IMR-90 (cell line): ENCODE measurements around the gene SETD2. TPM values are rescaled to one million over a fixed set of nuclear protein-coding genes. Genes with fewer than 3 reads are reported as not detected.

Experiments
- ATAC-seq: fragments of 200-7000 bp; cut with Tn5 transposase; 2 replicates; pipeline ENCODE4 v1.9.1; 2020; ENCODE audit warnings: low read depth, mild to moderate bottlenecking, moderate library complexity
- BruUV-seq: library from RNA; stranded (reverse); fragments of 400-500 nt; replicated peaks from 2 replicates; lab custom pipeline; 2021; lab: Mats Ljungman, UMichigan
- CTCF ChIA-PET: fragments of 300-600 bp; formaldehyde crosslinking; extraction: SDS; loops from one replicate; lab custom pipeline; 2021; ENCODE audit warnings: antibody characterized with exemption; lab: Yijun Ruan, JAX
- POLR2A ChIA-PET: fragments of 300-600 bp; sonication (Branson Sonifier 250); formaldehyde crosslinking; loops from one replicate; lab custom pipeline; 2022; ENCODE audit warnings: antibody characterized with exemption; ENCODE audit not compliant: unreplicated experiment; lab: Charles Lee
- DNase-seq: peaks from one replicate; pipeline ENCODE4 v3.0.0; 2013
- H2AFZ ChIP-seq: replicated peaks from 2 replicates; pipeline ENCODE3; 2013; ENCODE audit warnings: low read length, mild to moderate bottlenecking; ENCODE audit not compliant: poor library complexity
- H2AK5ac ChIP-seq: 2 replicates; pipeline ENCODE4 v1.6.1; 2013; ENCODE audit warnings: low read depth, low read length, inconsistent platforms
- H2AK9ac ChIP-seq: replicated peaks from 2 replicates; pipeline ENCODE3; 2013; ENCODE audit warnings: mild to moderate bottlenecking, low read depth, low read length, moderate library complexity; ENCODE audit not compliant: poor library complexity
- H2BK120ac ChIP-seq: 2 replicates; pipeline ENCODE4 v1.6.1; 2013; ENCODE audit warnings: low read depth, low read length, inconsistent platforms
- H2BK15ac ChIP-seq: 3 replicates; pipeline ENCODE4 v1.6.1; 2013; ENCODE audit warnings: low read depth, low read length, inconsistent platforms
- H2BK20ac ChIP-seq: 2 replicates; pipeline ENCODE4 v1.6.1; 2013; ENCODE audit warnings: low read depth, mild to moderate bottlenecking, inconsistent platforms, low read length, moderate library complexity
- H2BK5ac ChIP-seq: 2 replicates; pipeline ENCODE4 v1.6.1; 2013; ENCODE audit warnings: mild to moderate bottlenecking, low read depth, low read length, inconsistent platforms; ENCODE audit not compliant: poor library complexity, severe bottlenecking
- H3K14ac ChIP-seq: replicated peaks from 2 replicates; pipeline ENCODE4 v1.6.1; 2013; ENCODE audit warnings: low read depth, low read length, inconsistent platforms
- H3K18ac ChIP-seq: 2 replicates; pipeline ENCODE4 v1.6.1; 2013; ENCODE audit warnings: low read depth, low read length, control low read depth
- H3K23ac ChIP-seq: 2 replicates; pipeline ENCODE4 v1.6.1; 2013; ENCODE audit warnings: low read depth, low read length, inconsistent platforms
- H3K27ac ChIP-seq: 2 replicates; pipeline ENCODE4 v1.5.1; 2013; ENCODE audit warnings: mild to moderate bottlenecking, control low read depth, low read length; ENCODE audit not compliant: insufficient read depth
- H3K27me3 ChIP-seq: 2 replicates; pipeline ENCODE4 v1.6.1; 2013; ENCODE audit warnings: low read length; ENCODE audit not compliant: control insufficient read depth, insufficient read depth
- H3K36me3 ChIP-seq: 2 replicates; pipeline ENCODE4 v1.6.1; 2013; ENCODE audit warnings: low read length, mixed read lengths; ENCODE audit not compliant: control insufficient read depth, insufficient read depth
- H3K4ac ChIP-seq: 2 replicates; pipeline ENCODE4 v1.6.1; 2013; ENCODE audit warnings: low read depth, low read length, inconsistent platforms
- H3K4me1 ChIP-seq: 2 replicates; pipeline ENCODE4 v1.6.1; 2013; ENCODE audit warnings: low read length, mixed read lengths; ENCODE audit not compliant: control insufficient read depth, insufficient read depth
- H3K4me2 ChIP-seq: 2 replicates; pipeline ENCODE4 v1.6.1; 2013; ENCODE audit warnings: low read depth, mild to moderate bottlenecking, control low read depth, low read length, moderate library complexity
- H3K4me3 ChIP-seq: 2 replicates; pipeline ENCODE4 v1.5.1; 2013; ENCODE audit warnings: low read depth, mild to moderate bottlenecking, control low read depth, low read length, moderate library complexity; ENCODE audit not compliant: insufficient read depth
- H3K56ac ChIP-seq: 2 replicates; pipeline ENCODE4 v1.6.1; 2013; ENCODE audit warnings: low read length, inconsistent platforms; ENCODE audit not compliant: insufficient read depth; ENCODE audit errors: extremely low read depth
- H3K79me1 ChIP-seq, 2 experiments: 2 replicates each; pipeline ENCODE4 v1.6.1; 2013; ENCODE audit warnings: low read length in 2 of 2, inconsistent platforms in 1 of 2, low read depth in 1 of 2
- H3K9ac ChIP-seq: 2 replicates; pipeline ENCODE4 v1.6.1; 2013; ENCODE audit warnings: low read depth, low read length, control low read depth
- H3K9me1 ChIP-seq: 2 replicates; pipeline ENCODE4 v1.6.1; 2013; ENCODE audit warnings: low read length, inconsistent platforms; ENCODE audit not compliant: insufficient read depth
- H3K9me3 ChIP-seq: 2 replicates; pipeline ENCODE4 v1.6.1; 2013; ENCODE audit warnings: low read length; ENCODE audit not compliant: control insufficient read depth, insufficient read depth
- H4K20me1 ChIP-seq: 2 replicates; pipeline ENCODE4 v1.6.1; 2013; ENCODE audit warnings: low read length, inconsistent platforms; ENCODE audit not compliant: insufficient read depth
- H4K5ac ChIP-seq: 2 replicates; pipeline ENCODE4 v1.6.1; 2013; ENCODE audit warnings: mild to moderate bottlenecking, low read depth, low read length, control low read depth
- H4K8ac ChIP-seq, 2 experiments: 2 replicates each; pipeline ENCODE4 v1.6.1; 2013; ENCODE audit warnings: low read depth in 2 of 2, low read length in 2 of 2, control low read depth in 1 of 2, inconsistent platforms in 1 of 2
- H4K91ac ChIP-seq: 2 replicates; pipeline ENCODE4 v1.6.1; 2013; ENCODE audit warnings: low read depth, low read length, inconsistent platforms; ENCODE audit not compliant: insufficient read depth
- FOS ChIP-seq: fragments of 150-350 bp; IDR thresholded peaks from 2 replicates; pipeline ENCODE4 v1.6.1; 2016; ENCODE audit warnings: low read depth, low read length
- MXI1 ChIP-seq: IDR thresholded peaks from 2 replicates; pipeline ENCODE4 v1.6.1; 2012; ENCODE audit warnings: low read depth, mild to moderate bottlenecking, low read length, moderate library complexity, borderline replicate concordance
- RAD21 ChIP-seq: IDR thresholded peaks from 2 replicates; pipeline ENCODE4 v1.6.1; 2012; ENCODE audit warnings: low read length, improper control_type of control experiment
- WGBS, 2 experiments: methylation state at CpG; one replicate each; pipeline versions ENCODE4 v1.1.5 to v1.1.7; 2013; ENCODE audit warnings: missing lambda C conversion rate in 2 of 2; ENCODE audit not compliant: insufficient read length in 1 of 2; ENCODE audit errors: extremely low coverage in 2 of 2; 5-methylcytosine and 5-hydroxymethylcytosine counted together
- dilution Hi-C: fragments of 300-500 bp; cut with HindIII; formaldehyde crosslinking; loops from one replicate; pipeline ENCODE4 v1.14.3; 2018; ENCODE audit warnings: low sequenced_read_pairs; ENCODE audit not compliant: unreplicated experiment
- in situ Hi-C: fragments of 300-500 bp; cut with MboI; formaldehyde crosslinking; loops from 3 replicates; pipeline ENCODE4 v1.14.3; 2019; ENCODE audit warnings: low sequenced_read_pairs, inconsistent platforms, mixed read lengths
- intact Hi-C: fragments of 100-400 bp; cut with micrococcal nuclease; formaldehyde crosslinking; loops from 2 replicates; pipeline ENCODE4 v1.10.0; 2022
- polyA plus RNA-seq, 3 experiments: library from polyadenylated mRNA; depleted of rRNA; stranded (reverse); fragments of >200 nt; gene quantifications; 2 replicates each; pipeline ENCODE4 v1.2.3, GENCODE V29; 2012; ENCODE audit warnings: low replicate concordance in 1 of 3
- total RNA-seq: library from RNA; depleted of rRNA; stranded (reverse); fragments of >200 nt; gene quantifications from 2 replicates; pipeline ENCODE4 v1.2.3, GENCODE V29; 2012
- TF ChIP-seq, protein P1 (sequence below): fragments of 150-350 bp; IDR thresholded peaks from 2 replicates; pipeline ENCODE4 v1.6.1; 2016; ENCODE audit warnings: low read depth, mild to moderate bottlenecking, low read length, moderate library complexity, borderline replicate concordance

Gene SETD2
- total and polyA plus RNA-seq, 2 of the 4 experiments (the other 2 are of a cell fraction) = 18.3 to 20.1 TPM

DNA sequence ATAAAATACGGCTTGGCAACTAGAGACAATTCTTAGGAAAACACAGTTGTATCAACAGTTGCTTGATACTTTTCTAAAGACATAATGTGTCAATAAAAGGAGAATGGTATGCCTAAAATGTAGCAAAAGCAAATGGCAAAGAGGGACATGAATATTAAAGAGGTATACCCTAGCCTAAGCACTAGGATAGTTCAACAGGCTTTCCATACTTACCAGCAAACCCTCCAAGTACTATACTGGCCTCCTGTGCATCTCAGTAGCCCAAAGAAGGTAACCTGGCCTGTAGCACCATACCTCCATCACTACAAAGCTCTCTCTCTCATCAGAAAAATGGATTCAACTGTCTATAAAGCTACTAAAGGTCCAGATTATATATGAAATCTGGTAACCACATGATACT lies 7.5 kb downstream of the SETD2 start:
- Histone ChIP-seq H4K5ac (no peak overlapping the region), H3K79me1 (peaks cover 0 to 51% of the 10 kb centered on the region in 2 experiments; a peak in 2 of 4 replicates), H3K4me1 (peaks cover 3% of the 10 kb centered on the region; the same call in 1 of the 2 replicates), H4K91ac (no peak overlapping the region), H3K4me2 (no peak overlapping the region), H3K18ac (no peak overlapping the region), H2BK15ac (no peak overlapping the region), H2BK5ac (no peak overlapping the region), H3K27ac (no peak overlapping the region), H3K23ac (no peak overlapping the region; the same call in 1 of the 2 replicates), H3K27me3 (no peaks in the 10 kb centered on the region), H4K20me1 (peaks cover 89% of the 10 kb centered on the region), H3K4ac (no peak overlapping the region), H2AK9ac (no peak overlapping the region), H3K4me3 (no peak overlapping the region), H3K9me1 (peaks cover 16% of the 10 kb centered on the region), H3K56ac (no peak overlapping the region), H4K8ac (no peak overlapping the region), H3K14ac (no peak overlapping the region), H2BK120ac (no peak overlapping the region), H2BK20ac (no peak overlapping the region), H3K9ac (no peak overlapping the region), H2AFZ (no peak overlapping the region), H3K36me3 (no peaks in the 10 kb centered on the region), H2AK5ac (no peak overlapping the region), H3K9me3 (no peaks in the 10 kb centered on the region)
- intact Hi-C loops = loop anchor here (5.0 kb wide), 1 partner anchor 39 kb away; no protein-coding TSS in a partner anchor
- ATAC-seq = peak; percentile 37; the same call in 1 of the 2 replicates
- dilution Hi-C loops = no loop called here
- no TSS peak for BruUV-seq
- ChIA-PET CTCF (no interaction called here), POLR2A (interaction anchor here (0.7 kb wide), 1 partner anchor 31 kb away, joined by 4 read pairs; no protein-coding TSS in a partner anchor)
- no peak for DNase-seq
- no CpG with 5 or more reads among the region's 1 CpG for WGBS, 2 experiments
- TF ChIP-seq, protein P1, sequence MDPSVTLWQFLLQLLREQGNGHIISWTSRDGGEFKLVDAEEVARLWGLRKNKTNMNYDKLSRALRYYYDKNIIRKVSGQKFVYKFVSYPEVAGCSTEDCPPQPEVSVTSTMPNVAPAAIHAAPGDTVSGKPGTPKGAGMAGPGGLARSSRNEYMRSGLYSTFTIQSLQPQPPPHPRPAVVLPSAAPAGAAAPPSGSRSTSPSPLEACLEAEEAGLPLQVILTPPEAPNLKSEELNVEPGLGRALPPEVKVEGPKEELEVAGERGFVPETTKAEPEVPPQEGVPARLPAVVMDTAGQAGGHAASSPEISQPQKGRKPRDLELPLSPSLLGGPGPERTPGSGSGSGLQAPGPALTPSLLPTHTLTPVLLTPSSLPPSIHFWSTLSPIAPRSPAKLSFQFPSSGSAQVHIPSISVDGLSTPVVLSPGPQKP = no peak
- TF ChIP-seq RAD21 = no peak
- TF ChIP-seq FOS = no peak
- no peak for TF ChIP-seq MXI1
- in situ Hi-C loops = no loop called here
